T-helper 22 cell (primary cell): ENCODE measurements around the gene ASCL5.

Experiments
- DNase-seq: peaks from one replicate; pipeline ENCODE4 v3.0.0-alpha.2; 2020; ENCODE audit warnings: low read depth

Gene ASCL5

DNA sequence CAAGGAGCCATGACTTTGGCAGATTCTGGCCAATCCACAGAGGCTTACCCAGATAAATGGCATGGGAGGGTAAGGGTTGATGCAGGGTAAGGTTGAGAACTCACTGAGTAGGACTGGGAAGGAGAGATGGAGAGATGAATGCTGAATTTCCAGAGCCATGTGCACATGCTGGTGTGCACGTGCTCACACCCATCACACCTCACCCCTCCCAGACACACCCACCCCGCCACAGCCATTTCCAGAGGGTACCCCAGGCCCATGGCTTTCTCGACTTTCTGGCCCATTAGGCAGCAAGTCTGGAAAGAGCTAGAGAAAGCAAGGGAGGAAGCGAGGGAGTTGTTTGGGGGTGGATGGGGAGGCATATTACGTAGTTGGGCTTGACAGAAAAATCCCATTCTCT lies 16.4 kb downstream of the ASCL5 start:
- DNase-seq, result no peak

DNA sequence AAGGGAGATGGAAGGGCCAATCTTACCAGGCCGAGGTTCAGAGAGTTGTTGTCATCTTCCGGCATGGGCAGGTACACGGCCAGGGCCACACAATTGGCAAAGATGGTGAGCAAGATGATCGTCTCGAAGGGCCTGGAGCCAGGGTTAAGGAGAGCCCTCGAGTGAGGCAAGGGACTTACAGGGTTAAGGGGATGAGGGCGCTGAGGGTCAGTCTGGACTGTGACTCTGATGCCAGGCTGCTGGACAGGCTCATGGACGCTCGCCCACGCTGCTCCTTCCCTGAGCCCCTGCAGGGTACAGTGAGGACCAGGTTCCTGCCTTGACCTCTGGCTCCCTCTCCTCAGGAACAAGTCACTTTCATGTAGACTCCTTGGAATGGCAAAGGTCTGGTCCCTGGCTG lies 16.8 kb downstream of the ASCL5 start:
- no peak for DNase-seq

DNA sequence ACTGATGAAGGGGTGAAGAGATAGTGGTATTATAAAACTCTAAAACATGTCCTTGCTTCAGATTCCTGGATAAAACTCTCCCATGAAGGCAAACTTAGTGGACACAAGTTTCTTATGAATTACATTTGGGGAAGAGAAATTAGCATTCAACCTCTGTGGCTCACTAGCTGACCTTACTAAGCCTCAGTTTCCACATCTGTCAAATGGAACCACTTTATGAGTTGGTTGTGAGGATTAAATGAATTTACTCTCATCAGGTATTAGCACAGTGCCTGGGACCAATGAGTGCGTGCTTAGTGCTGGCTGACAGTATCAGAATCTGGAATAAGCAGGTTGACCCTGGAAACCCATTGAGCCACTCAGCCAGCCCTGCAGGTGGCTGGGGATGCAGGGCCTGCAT lies 17.3 kb downstream of the ASCL5 start:
- no peak for DNase-seq

DNA sequence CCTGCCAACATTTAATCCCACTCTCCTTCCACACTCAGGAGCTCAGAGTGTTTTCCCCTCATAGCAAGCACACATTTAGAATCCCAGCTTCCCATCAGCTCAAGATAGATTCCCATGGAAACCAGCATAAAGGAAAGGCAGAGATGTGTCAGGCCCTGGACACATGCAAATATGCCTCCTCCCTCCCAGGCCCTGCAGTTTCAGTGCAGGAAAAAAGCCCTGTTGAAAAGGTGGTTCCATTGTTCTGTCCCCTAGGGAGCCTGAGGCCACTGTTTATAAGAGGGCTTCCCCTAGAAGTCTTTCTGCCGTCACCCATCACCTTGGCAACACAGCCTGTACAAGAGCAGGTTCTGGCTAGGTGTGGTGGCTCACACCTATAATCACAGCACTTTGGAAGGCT lies 18.4 kb downstream of the ASCL5 start:
- no peak for DNase-seq

DNA sequence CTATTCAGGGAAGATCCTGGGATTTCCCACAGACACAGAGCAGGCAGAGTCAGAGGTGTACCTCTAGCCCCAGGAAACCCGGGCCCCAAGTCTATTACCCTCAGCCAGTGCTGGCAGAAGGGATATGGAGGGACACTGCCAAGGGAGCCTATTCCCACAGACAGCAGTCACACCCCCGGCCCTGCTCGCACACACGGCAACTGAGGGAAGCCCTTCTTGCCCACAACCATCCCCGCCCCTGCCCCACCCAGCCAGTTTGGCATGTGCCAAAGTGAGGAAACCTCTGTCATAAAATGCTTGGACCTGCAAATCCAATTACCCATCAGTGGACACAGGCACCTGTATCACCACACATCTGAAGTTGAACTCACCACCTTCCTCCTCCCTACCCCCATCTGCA lies 21.3 kb downstream of the ASCL5 start:
- no peak for DNase-seq

DNA sequence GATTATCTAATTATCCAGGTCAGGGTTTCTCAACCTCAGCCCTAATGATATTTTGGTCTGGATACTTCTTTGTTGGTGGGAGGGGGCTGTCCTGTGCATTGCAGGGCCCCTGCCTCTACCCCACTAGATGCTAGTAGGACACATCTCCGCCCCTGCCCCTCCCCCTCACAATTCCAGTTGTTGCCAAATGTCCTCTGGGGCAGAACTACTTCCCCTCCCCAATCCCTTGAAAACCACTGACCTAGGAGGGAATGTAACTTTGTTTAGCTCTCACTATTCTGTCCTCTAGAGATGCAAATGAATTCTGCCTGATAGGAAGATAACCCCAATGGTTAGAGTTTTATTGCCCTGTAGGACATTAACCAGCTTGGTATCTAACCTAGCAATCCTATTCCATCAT lies 22.8 kb downstream of the ASCL5 start:
- DNase-seq, result no peak

DNA sequence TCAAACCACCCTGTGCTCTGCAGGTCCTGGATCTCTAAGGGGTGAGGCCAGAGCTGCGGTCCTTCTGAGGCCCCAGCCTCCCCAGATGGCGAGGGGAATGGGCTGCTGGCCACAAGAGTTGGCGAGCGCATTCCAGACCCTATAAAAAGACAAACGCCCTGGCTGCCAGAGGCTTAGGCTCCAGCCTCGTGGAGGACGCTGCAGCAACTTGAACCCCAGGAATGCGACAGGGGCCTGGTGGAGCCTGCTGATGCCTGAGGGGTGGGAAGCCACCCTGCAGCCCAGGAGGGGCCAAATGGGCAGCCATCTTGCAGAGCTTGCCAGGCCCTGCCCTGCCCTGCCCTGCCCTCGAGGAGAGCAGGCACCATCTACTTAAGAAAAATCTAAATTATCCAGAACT lies 23.3 kb downstream of the ASCL5 start:
- DNase-seq, result no peak

DNA sequence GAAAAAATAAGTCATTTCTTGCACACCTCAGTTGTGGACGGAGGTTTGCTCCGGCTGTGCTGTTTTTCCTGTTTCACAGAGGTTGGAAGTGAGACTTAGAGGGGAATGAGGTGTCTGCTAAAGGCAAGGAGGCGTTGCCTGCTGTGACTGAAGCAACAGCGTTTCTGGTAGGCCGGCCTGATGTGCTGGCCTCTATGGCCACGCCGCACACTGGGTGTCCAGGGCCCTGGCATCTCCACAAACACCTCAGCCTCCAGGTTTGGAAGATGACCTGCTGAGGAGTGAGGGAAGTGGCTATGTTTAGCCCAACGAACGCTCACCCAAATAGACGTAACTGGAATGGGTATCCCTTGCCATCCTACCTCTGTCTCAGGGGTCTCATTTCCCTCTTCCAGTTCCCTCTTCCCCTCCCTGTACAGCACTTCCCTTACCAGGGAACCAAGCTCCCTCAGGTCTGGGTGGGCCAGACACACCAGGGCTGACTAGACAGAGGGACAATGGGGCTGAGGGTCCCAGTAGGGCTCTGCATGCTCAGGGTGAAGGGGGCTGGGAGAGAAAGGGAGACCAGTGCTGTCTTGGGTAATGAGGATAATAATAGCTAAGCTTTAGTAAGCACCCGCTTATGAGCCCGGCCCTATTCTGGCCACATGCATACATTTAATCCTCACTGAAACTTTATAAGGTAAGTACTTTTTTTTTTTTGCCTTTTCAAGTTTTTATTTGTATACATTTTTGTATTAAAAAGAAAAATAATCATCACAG lies 26.6 kb downstream of the ASCL5 start:
- no peak for DNase-seq

DNA sequence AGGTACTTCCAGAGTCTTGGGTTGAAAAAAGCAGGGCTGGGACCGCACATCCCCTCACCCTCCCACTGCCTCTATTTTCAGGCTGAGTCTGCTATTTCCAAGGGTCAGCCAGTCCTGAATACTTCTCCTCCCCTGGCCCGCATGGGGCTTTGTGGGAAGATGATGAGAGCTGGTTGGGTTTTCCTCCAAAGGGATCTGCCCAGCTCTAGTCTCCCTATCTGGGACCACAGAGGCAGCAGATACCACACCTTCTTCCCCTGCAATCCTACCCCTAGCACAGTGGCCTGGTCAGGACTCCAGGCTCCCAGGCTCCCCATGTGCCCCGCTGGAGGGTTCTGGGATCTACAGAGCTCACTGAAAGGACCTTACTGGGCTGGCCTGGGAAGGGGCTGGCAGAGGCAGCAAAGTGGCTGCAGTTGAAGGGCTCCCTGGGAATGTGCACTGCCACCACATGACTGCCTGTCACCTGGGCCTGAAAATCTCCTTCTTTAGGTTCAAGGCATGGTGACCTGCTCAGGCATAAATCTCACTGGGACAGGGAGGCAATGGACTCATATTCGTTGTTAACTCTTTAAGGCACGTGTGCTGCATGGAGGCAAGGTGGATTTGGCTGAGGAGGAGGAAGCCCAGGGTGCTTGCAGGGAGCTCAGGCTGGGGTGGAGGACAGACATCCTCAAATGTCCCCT lies 27.8 kb downstream of the ASCL5 start:
- no peak for DNase-seq

DNA sequence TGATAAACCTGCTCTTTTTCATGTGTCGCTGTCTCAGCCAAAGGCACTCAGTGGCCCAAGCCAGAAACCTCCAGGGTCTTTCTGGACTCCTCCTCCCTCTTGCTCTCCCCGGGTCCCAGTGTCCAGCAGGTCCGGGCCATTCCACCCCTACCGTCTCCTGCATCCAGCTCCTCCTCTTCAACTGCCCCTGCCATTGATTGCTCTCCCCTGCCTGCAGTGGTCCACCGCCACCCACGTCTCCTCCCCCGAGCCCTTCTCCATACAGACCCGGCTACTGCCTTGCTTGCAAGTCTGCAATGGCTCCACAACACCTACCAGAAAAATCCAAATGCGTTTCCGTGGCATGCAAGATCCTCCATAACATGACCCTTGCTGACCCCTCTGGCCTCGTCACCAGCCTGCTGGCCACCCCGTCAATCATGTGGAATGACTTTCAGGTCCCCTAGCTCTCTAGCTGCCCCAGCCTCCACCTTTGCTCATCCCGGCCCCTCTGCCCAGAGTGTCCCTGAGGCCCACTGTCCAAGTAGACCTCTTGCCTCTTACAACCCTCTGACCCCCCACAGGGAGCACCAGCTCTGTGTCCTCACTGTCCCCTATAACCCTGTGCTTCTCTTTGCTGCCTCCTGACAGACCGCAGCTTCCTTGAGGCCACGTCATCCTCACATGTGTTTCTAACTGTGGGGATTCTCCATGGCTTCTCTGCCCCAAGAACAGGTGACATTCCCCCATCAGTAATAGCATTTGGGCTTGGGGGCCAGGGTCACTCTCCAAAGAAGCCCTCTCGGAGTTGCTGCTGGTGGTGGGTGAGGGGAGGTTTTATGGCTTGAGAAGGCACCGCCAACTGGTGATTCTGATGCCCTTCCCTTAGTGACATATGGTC lies 29.8 kb downstream of the ASCL5 start:
- DNase-seq, result no peak

DNA sequence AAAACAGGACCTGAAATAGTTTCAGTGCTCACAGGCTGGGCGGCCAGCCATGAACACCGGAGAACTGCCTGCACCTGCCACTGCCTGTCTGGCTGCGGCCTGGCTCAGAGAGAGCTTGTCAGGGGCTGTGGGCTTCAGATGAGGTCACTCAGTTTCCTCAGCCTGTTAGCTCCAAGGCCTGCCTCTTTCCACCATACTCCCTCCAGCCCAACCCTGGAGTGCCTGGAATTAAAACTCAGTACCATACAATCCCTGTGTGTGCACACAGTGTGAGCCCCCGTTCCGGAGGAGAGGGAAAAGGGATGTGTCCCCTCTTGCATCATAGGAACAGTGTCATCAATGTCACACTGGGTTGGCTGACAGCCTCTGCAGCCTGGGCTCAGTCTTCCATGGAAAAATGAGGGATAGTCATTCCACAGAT lies 30.9 kb downstream of the ASCL5 start:
- DNase-seq, result no peak

DNA sequence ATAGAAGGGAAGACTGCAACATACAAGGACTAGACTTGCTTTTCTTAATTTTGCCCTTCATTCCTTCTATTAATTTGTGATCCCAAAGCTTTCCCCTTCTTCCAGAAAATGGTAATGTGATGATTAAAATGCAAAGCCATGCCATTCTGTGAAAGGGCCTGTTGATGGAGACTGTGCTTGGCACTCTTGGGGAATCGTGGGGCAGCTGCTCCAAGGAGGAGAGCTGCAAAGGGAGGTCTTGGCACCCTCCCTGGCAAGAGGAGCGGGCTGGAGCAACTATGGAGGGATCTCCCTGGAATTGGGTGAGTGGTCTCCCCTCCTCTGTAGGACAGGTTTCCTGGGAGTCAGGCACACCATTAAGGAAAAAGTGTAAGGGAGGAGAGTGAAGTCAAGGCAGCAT lies 31.4 kb downstream of the ASCL5 start:
- no peak for DNase-seq

DNA sequence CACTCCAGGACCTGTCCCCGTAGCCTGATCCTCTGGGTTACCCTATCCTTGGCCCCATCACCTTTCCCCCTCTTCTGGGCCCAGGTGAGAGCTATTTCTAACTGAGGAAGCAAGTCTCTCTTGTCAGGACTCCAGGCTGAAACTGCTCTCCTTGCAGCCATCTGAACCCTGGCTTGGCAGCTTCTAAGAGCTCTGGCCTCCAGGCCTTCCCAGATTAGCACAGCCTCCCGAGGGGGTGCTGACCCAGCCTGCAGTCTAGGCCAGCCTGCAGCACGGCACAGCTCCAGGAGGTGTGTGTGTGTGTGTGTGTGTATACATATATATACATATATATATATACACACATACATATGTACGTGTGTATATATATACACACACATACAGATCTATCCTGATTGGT lies 32.2 kb downstream of the ASCL5 start:
- no peak for DNase-seq

DNA sequence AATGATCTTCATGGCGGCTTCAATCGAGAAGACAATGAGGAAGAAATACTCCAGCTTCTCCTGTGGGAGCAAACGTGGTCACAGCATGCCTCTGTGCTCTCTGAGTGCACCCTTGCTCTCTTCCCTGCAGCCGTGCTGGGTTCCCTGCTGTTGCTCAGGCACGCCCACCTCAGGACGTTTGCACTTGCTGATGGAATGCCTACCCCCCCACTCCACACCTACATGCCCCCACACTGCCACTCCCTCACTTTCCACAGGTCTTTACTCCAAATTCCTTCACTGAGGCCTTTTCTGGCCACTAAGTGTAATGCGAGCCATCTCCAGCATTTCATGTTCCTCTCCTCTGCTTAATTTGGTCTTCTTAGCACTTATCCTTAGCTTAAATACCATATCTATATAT lies 33.0 kb downstream of the ASCL5 start:
- DNase-seq, result no peak

DNA sequence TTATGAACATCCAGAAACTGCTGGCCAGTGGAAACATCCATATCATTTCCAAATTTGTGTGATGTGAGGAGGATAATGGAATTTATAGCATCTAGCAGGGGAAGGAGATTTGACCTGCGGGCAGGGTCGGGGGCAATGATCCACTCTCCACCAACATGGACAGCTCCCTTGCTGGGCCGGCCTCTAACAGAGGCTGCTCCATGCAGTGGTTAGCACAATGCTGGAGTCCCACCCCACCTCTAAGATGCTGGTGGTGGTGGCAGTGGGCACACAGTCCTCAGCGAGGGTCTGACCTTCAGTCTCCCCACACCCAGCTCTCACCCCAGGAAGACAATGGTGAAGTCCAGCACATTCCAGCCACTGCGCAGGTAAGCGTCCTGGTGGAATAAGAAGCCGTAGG lies 33.4 kb downstream of the ASCL5 start:
- no peak for DNase-seq

DNA sequence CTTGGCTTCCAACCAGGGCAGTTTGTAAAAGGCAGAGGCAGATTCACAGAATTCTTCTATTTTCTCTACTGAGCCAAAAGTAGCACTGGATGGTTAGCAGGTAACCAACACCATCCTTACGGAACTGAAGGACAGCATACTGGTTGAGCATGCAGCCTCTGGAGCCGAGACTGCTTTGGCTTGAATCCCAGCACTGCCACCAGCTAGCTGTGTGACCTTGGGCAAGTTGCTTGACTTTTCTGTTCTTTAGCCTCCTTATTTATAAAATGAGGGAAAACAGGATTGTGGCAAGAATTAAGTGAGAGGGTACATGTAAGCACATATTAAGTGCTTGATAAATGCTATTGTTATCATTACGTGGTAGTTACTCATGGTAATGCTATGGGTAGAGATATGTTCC lies 34.2 kb downstream of the ASCL5 start:
- DNase-seq, result no peak

DNA sequence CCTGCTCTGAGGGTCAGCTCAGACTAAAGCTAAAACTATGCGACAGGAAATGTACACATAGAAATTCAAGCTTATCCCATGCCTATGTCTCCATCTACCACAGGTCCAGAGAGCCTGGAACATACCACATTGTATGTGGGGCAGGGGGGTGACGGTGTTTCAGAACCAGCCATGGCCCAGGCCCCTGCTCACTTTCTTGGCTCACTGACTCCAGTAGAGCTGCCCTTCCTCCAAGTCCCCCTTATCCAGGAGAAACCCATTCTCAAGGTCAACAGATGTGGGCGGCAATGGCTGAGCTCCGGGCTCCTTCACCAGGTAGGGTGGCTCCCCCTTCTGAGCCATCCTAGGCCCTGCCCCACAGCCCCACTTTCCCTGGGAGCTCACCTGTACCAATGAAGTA lies 35.7 kb downstream of the ASCL5 start:
- DNase-seq, result no peak

DNA sequence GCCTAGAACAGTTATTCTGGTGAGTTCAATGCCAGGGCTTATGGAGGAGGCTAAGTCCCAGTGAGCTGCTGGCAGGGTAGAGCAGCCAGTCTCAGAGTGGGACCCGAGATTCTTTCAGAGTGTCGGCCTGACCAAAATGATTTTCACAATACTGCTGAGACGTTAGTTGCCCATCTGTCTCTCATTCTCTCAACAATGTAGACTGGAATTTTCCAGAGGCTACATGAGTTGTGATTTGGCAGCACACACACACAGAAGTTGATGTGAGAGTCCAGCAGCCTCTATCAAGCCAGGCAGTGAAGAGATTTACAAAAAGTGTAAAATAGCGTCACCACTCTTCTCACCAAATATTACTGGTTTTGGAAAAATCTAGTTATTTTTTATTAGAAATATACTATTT lies 36.4 kb downstream of the ASCL5 start:
- DNase-seq, result no peak

DNA sequence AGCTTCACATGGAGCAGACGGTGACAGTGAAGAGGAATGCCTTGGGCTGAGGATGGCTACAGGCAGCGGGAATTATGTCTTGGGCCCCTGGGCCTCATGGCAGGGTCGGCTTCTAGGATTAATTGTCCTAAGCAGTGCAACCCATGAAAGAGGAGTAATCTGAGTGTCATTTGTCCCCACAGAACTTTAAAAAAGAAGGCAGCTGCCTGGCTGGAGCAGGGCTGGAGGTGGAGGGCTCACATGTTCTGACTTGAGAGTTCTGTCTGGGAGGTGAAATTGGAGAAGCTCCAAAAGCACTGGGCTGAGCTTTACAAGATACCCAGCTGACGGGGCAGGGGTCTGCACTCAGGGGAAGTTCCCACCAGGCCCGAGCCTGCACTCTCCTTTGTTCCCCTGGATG lies 37.4 kb downstream of the ASCL5 start:
- DNase-seq, result no peak

DNA sequence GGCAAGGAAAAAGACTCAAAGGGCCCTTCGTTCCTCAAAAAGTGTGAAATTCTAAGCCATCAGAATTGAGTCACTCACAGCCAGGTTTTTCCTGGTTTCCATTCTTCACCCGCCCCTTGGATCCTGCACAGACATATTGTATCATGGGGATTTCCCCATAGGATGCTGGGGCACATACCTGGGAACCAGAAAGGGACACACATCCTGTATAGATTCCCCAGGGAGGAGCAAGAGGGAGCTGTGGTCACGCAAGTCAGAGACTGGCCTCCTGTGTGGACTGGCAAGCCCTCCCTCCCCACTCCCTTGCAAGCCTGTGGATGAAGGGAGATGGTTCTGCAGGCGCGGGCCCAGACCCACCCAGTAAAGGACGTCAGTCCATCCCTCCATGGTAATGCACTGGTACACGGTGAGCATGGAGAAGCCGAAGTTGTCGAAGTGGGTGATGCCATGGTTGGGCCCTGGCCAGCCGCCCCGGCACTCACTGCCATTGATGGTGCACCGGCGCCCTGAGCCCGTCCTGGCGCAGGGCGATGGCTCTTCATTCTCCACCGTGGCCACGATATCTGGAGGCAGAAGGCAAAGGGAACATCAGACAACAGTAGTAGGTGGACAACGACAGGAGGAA lies 38.0 kb downstream of the ASCL5 start:
- DNase-seq, result no peak

DNA sequence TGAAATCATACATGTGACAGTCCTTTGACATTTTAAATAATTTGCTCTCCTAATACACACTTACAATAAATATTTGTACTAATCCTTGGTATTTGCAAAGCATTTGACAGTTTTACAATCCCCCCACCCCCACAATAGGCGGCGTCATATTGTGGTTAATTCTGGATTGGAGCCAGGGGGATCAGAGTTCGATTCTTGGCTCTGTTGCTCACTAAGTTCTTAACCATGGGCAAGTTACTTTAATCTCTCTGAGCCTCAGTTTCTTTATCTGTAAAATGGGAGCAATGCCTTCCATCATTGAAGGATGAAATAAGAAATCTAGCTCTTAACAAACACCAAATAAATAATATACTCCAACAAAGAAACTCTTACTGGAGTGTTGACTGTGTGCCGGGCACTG lies 38.6 kb downstream of the ASCL5 start:
- DNase-seq, result no peak

DNA sequence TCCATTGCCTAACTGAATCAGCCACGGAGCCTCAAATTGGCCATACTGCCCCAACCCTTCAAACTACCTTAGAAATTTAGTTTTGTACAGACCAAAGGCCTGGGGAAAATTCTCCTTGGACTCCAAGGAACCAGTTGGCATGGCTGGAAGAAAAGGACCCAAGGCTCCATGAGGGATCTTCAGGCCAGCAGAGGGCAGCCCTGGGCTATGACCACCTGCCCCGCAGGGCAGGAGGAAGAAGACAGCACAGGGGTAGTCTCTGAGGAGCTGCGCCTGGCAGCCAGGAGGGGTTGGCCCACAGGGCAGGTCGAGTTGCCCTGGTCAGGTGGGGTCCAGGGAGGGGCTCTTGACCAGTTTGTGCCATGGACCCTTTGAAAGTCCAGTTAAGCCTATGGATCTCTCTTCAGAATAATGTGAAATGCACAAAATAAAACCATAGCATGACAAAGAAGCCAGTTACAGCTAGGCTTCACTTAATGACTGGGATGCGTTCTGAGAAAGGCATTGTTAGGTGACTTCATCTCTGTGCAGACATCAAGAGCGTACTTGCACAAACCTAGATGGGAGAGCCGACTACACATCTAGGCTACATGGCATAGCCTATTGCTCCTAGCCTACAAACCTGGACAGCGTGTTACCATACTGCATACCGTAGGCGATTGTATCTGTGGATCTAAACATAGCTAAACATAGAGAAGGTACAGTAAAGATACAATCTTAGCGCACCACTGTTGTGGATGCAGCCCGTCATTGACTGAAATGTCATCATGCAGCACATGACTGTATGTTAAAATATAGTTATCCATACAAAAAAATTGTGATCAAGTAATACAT lies 40.9 kb downstream of the ASCL5 start:
- no peak for DNase-seq
